H9 (cell line): ENCODE results near the gene RYR3. TPM values are rescaled to one million over a fixed set of nuclear protein-coding genes. Genes with fewer than 3 reads are reported as not detected.

ENCODE experiments used
- DNase-seq: peaks from one replicate; pipeline ENCODE4 v3.0.0-alpha.2; 2017
- H2AFZ ChIP-seq: one replicate; pipeline ENCODE4 v1.6.1; 2013; ENCODE audit warnings: mild to moderate bottlenecking, low read length, control low read depth, moderate library complexity
- H2AK5ac ChIP-seq: 2 replicates; pipeline ENCODE4 v1.6.1; 2013; ENCODE audit warnings: low read length, control low read depth, mixed read lengths; ENCODE audit not compliant: insufficient read length
- H2BK120ac ChIP-seq: one replicate; pipeline ENCODE4 v1.6.1; 2013; ENCODE audit warnings: low read depth, mild to moderate bottlenecking, low read length, control low read depth, inconsistent platforms; ENCODE audit not compliant: poor library complexity, severe bottlenecking
- H2BK12ac ChIP-seq: 2 replicates; pipeline ENCODE4 v1.6.1; 2013; ENCODE audit warnings: low read length, control low read depth, mixed read lengths, low read depth; ENCODE audit not compliant: insufficient read length
- H2BK15ac ChIP-seq: 2 replicates; pipeline ENCODE4 v1.6.1; 2013; ENCODE audit warnings: low read depth, low read length, control low read depth
- H2BK20ac ChIP-seq: one replicate; pipeline ENCODE4 v1.6.1; 2013; ENCODE audit warnings: low read depth, mild to moderate bottlenecking, low read length, control low read depth, inconsistent platforms; ENCODE audit not compliant: poor library complexity, severe bottlenecking
- H2BK5ac ChIP-seq: 2 replicates; pipeline ENCODE4 v1.6.1; 2013; ENCODE audit warnings: low read length, control low read depth, mixed read lengths; ENCODE audit not compliant: insufficient read length
- H3K14ac ChIP-seq: 2 replicates; pipeline ENCODE4 v1.6.1; 2013; ENCODE audit warnings: low read length, control low read depth; ENCODE audit not compliant: insufficient read depth
- H3K18ac ChIP-seq: 2 replicates; pipeline ENCODE4 v1.6.1; 2013; ENCODE audit warnings: low read depth, mild to moderate bottlenecking, mixed read lengths, low read length, control low read depth; ENCODE audit not compliant: insufficient read length
- H3K23ac ChIP-seq: 2 replicates; pipeline ENCODE4 v1.6.1; 2013; ENCODE audit warnings: low read length, control low read depth, mixed read lengths, low read depth; ENCODE audit not compliant: insufficient read length
- H3K23me2 ChIP-seq: 2 replicates; pipeline ENCODE4 v1.6.1; 2013; ENCODE audit warnings: low read depth, mild to moderate bottlenecking, mixed read lengths, low read length, control low read depth; ENCODE audit not compliant: insufficient read length, poor library complexity, severe bottlenecking
- H3K27ac ChIP-seq: 2 replicates; pipeline ENCODE4 v1.5.1; 2013; ENCODE audit warnings: low read length, control low read depth, mixed read lengths, low read depth; ENCODE audit not compliant: insufficient read length
- H3K27me3 ChIP-seq: 2 replicates; pipeline ENCODE4 v1.6.1; 2013; ENCODE audit warnings: low read length, control low read depth, inconsistent platforms; ENCODE audit not compliant: insufficient read depth
- H3K4ac ChIP-seq: 2 replicates; pipeline ENCODE4 v1.6.1; 2013; ENCODE audit warnings: low read depth, mild to moderate bottlenecking, control low read depth, inconsistent platforms, low read length, moderate library complexity
- H3K4me1 ChIP-seq: 2 replicates; pipeline ENCODE4 v1.6.1; 2013; ENCODE audit warnings: low read length, control low read depth, inconsistent platforms; ENCODE audit not compliant: insufficient read depth
- H3K4me2 ChIP-seq: 2 replicates; pipeline ENCODE4 v1.6.1; 2013; ENCODE audit warnings: low read length, control low read depth, mixed read lengths; ENCODE audit not compliant: insufficient read length, insufficient read depth
- H3K56ac ChIP-seq: 2 replicates; pipeline ENCODE4 v1.6.1; 2013; ENCODE audit warnings: low read depth, mild to moderate bottlenecking, mixed read lengths, low read length, control low read depth; ENCODE audit not compliant: insufficient read length
- H3K79me1 ChIP-seq: 2 replicates; pipeline ENCODE4 v1.6.1; 2013; ENCODE audit warnings: low read depth, mild to moderate bottlenecking, moderate library complexity, low read length, control low read depth, inconsistent platforms; ENCODE audit not compliant: insufficient read depth, poor library complexity, severe bottlenecking
- H3K79me2 ChIP-seq: 2 replicates; pipeline ENCODE4 v1.6.1; 2013; ENCODE audit warnings: low read length, control low read depth, inconsistent platforms; ENCODE audit not compliant: insufficient read depth
- H3K9ac ChIP-seq: 2 replicates; pipeline ENCODE4 v1.6.1; 2013; ENCODE audit warnings: low read length, control low read depth, mixed read lengths; ENCODE audit not compliant: insufficient read length; ENCODE audit errors: extremely low read depth
- H3K9me3 ChIP-seq: one replicate; pipeline ENCODE4 v1.6.1; 2013; ENCODE audit warnings: low read depth, low read length, inconsistent platforms; ENCODE audit not compliant: control insufficient read depth
- H3T11ph ChIP-seq: one replicate; pipeline ENCODE4 v1.6.1; 2013; ENCODE audit warnings: mild to moderate bottlenecking, low read length, control low read depth, inconsistent platforms
- H4K20me1 ChIP-seq: one replicate; pipeline ENCODE4 v1.6.1; 2013; ENCODE audit not compliant: control insufficient read depth, insufficient read length, insufficient read depth
- H4K5ac ChIP-seq: 2 replicates; pipeline ENCODE4 v1.6.1; 2013; ENCODE audit warnings: low read depth, mild to moderate bottlenecking, mixed read lengths, low read length, control low read depth; ENCODE audit not compliant: insufficient read length
- H4K8ac ChIP-seq: replicated peaks from 2 replicates; pipeline ENCODE4 v1.6.1; 2013; ENCODE audit warnings: low read length, control low read depth, mixed read lengths, low read depth; ENCODE audit not compliant: insufficient read length
- H4K91ac ChIP-seq: 2 replicates; pipeline ENCODE4 v1.6.1; 2013; ENCODE audit warnings: low read depth, mild to moderate bottlenecking, moderate library complexity, mixed read lengths, low read length, control low read depth; ENCODE audit not compliant: insufficient read length
- H3K27ac Mint-ChIP-seq, 3 experiments: 2 replicates in 2 of 3; 3 replicates in 1 of 3; pipeline ENCODE4 v1.8.0; 2020 to 2021; ENCODE audit warnings: mixed read lengths in 3 of 3, mild to moderate bottlenecking in 1 of 3, moderate library complexity in 1 of 3
- H3K27me3 Mint-ChIP-seq: 2 replicates; pipeline ENCODE4 v1.8.0; 2021; ENCODE audit warnings: low read depth, mild to moderate bottlenecking, moderate library complexity, mixed read lengths
- H3K36me3 Mint-ChIP-seq, 3 experiments: 2 replicates in 2 of 3; 3 replicates in 1 of 3; pipeline ENCODE4 v1.8.0; 2020 to 2021; ENCODE audit warnings: low read depth in 3 of 3, mixed read lengths in 3 of 3; ENCODE audit not compliant: insufficient read depth in 1 of 3
- H3K4me1 Mint-ChIP-seq, 2 experiments: 2 replicates each; pipeline ENCODE4 v1.8.0; 2020; ENCODE audit warnings: mixed read lengths in 2 of 2
- H3K4me3 Mint-ChIP-seq, 2 experiments: 2 replicates in 1 of 2; 3 replicates in 1 of 2; pipeline ENCODE4 v1.8.0; 2020 to 2021; ENCODE audit warnings: mild to moderate bottlenecking in 2 of 2, mixed read lengths in 2 of 2, moderate library complexity in 1 of 2
- H3K9me3 Mint-ChIP-seq, 2 experiments: 2 replicates in 1 of 2; 3 replicates in 1 of 2; pipeline ENCODE4 v1.8.0; 2020; ENCODE audit warnings: mild to moderate bottlenecking in 2 of 2, mixed read lengths in 2 of 2, moderate library complexity in 1 of 2
- CTCF ChIP-seq: fragments of 200-600 bp; sonication (generic); conservative IDR thresholded peaks from 3 replicates; pipeline ENCODE4 v1.8.0; 2021; ENCODE audit warnings: antibody characterized with exemption, mild to moderate bottlenecking
- WGBS: extraction: QIAGEN DNeasy Blood & Tissue Kit; methylation state at CpG from one replicate; pipeline ENCODE4 v1.1.7; 2013; ENCODE audit warnings: missing lambda C conversion rate, low lambda C conversion rate, mixed read lengths; ENCODE audit not compliant: insufficient read length; ENCODE audit errors: extremely low coverage; 5-methylcytosine and 5-hydroxymethylcytosine counted together
- total RNA-seq: library from RNA; stranded (reverse); gene quantifications from 2 replicates; pipeline ENCODE4 v1.2.1, GENCODE V29; 2021

Gene RYR3
- total RNA-seq, 1 experiment from 2014 or later = 0.85 TPM

DNA sequence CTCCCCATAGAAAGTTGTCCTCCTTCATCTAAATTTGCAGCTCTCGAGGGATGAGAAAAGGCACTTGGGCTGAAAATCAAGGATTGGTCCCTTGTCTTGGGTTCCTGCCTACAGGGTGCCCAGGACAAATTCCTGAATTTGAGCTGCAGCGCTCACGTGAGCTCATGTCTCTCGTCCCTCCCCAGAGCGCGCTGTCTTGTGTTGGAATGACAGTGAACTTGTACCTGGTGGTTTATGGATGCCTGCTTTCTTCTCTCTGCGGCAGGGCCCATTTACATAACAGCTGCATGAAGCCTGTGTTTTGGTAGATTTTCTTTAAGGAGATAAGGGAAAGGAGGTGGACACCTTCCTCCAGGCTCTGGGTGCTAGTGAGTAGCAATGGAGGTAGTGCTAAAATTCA lies 4.3 kb downstream of the RYR3 start:
- no peak overlapping the region for H2BK15ac ChIP-seq
- H3K9me3 Mint-ChIP-seq = no peaks in the 10 kb centered on the region
- no peaks in the 10 kb centered on the region for H3K79me1 ChIP-seq
- H3K4ac ChIP-seq = no peak overlapping the region
- no peak for DNase-seq
- no peak overlapping the region for H3K4me3 Mint-ChIP-seq
- no peak overlapping the region for H3K56ac ChIP-seq
- no peak for TF ChIP-seq CTCF
- no peak overlapping the region for H3T11ph ChIP-seq
- no peak overlapping the region for H2BK12ac ChIP-seq
- no peak overlapping the region for H2AK5ac ChIP-seq
- peaks cover 50% of the 10 kb centered on the region for H3K27me3 Mint-ChIP-seq
- H3K79me2 ChIP-seq = no peaks in the 10 kb centered on the region
- H2BK5ac ChIP-seq = no peak overlapping the region
- no peaks in the 10 kb centered on the region for H4K20me1 ChIP-seq
- no CpG with 5 or more reads among the region's 7 CpGs for WGBS
- no peak overlapping the region for H4K5ac ChIP-seq
- peaks cover 12% of the 10 kb centered on the region for H3K23me2 ChIP-seq
- H3K14ac ChIP-seq = no peak overlapping the region
- H3K27ac ChIP-seq = no peak overlapping the region
- no peak overlapping the region for H2BK120ac ChIP-seq
- H2AFZ ChIP-seq = no peak overlapping the region
- H3K27ac Mint-ChIP-seq = no peak overlapping the region; a peak in 1 of 7 replicates
- no peak overlapping the region for H3K18ac ChIP-seq
- H3K9ac ChIP-seq = no peak overlapping the region
- no peak overlapping the region for H3K23ac ChIP-seq
- H3K4me1 Mint-ChIP-seq = peaks cover 23 to 24% of the 10 kb centered on the region in 2 experiments
- no peak overlapping the region for H3K4me2 ChIP-seq
- no peak overlapping the region for H4K91ac ChIP-seq
- no peak overlapping the region for H2BK20ac ChIP-seq
- H3K4me1 ChIP-seq = no peaks in the 10 kb centered on the region; the same call in 1 of the 2 replicates
- no peaks in the 10 kb centered on the region; a peak in 1 of 7 replicates for H3K36me3 Mint-ChIP-seq
- no peaks in the 10 kb centered on the region for H3K9me3 ChIP-seq
- H3K27me3 ChIP-seq = peaks cover 20% of the 10 kb centered on the region
- H4K8ac ChIP-seq = no peak overlapping the region
